ENCODE results near the gene OBP2B. TPM values are rescaled to one million over a fixed set of nuclear protein-coding genes. Genes with fewer than 3 reads are reported as not detected.
"Not testable (repeated sequence)": the region's sequence is repeated elsewhere in the genome, so short reads cannot be mapped to it uniquely, and the experiment has no call there.

The OBP2B gene
- polyA plus RNA-seq, 2 donors, result not detected

DNA sequence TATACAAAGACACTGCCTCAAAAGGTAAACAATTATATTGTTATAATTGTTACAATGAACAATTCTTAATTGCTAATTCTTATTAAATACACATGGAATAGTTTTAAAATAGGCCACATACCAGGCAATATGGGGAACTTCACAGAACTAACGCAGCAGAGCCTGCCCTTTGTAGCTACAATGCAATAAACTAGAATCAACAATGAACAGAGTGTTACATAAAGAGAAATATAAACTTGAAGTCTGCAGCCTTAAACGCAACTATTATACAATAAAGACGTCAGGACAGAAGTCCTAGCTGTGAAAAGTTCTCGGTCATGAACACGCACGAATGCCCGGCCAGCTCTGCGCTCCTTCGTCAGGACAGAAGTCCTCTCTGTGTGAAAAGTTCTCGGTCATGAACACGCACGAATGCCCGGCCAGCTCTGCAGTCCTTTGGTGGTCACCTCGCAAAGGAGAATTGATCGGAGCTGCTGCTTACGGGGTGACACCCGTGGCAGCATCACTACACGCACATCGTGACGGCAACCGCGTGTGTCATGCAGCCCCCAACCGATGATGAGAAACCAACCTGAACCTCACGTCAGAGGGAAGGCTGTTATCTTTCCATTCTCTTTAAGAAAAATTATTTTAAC is 23.0 kb upstream of the OBP2B start:
- WGBS, 2 donors, result 83 to 84% methylated on average over 24 of the region's 24 CpGs
- H3K27ac ChIP-seq (ENCODE audit: low read depth in 2 of 2, low read length in 1 of 2); H3K9me3 ChIP-seq (ENCODE audit: control insufficient read depth in 2 of 2, insufficient read depth in 1 of 2, low read depth in 1 of 2, low read length in 1 of 2); H3K4me3 ChIP-seq (ENCODE audit: low read depth in 1 of 2, low read length in 2 of 2); H3K27me3 ChIP-seq (ENCODE audit: control insufficient read depth in 1 of 2, insufficient read depth in 2 of 2, low read length in 2 of 2); H3K36me3 ChIP-seq (ENCODE audit: control insufficient read depth in 2 of 2, insufficient read depth in 2 of 2, low read length in 1 of 2); H3K4me1 ChIP-seq (ENCODE audit: control insufficient read depth in 2 of 2, insufficient read depth in 2 of 2, low read length in 1 of 2): not testable (repeated sequence)

DNA sequence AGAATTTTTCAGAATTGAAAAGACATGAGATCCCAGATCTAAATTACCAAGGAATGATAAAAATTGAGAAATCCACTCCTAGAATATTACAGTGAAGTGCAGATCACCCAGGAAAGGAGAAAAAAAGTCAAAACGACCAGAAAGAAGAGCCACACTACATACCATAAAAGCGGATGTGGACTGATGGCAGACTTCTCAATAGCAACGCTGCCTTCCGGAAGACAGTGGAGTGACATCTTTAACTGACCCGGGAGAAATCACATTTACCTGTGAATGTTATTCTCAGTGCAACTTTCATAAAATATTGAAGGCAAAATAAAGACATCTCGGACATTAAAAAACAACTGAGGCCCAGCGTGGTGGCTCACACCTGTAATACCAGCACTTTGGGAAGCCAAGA is 21.5 kb upstream of the OBP2B start:
- not testable (repeated sequence) for H3K4me1 ChIP-seq (ENCODE audit: control insufficient read depth in 2 of 2, insufficient read depth in 2 of 2, low read length in 1 of 2); H3K36me3 ChIP-seq (ENCODE audit: control insufficient read depth in 2 of 2, insufficient read depth in 2 of 2, low read length in 1 of 2); H3K9me3 ChIP-seq (ENCODE audit: control insufficient read depth in 2 of 2, insufficient read depth in 1 of 2, low read depth in 1 of 2, low read length in 1 of 2); H3K4me3 ChIP-seq (ENCODE audit: low read depth in 1 of 2, low read length in 2 of 2); H3K27ac ChIP-seq (ENCODE audit: low read depth in 2 of 2, low read length in 1 of 2); H3K27me3 ChIP-seq (ENCODE audit: control insufficient read depth in 1 of 2, insufficient read depth in 2 of 2, low read length in 2 of 2)
- WGBS, 2 donors, result 90 to 94% methylated on average over 7 of the region's 7 CpGs

GRCh38 chr9:133230093-133230492 is 21.0 kb upstream of the OBP2B start:
- Histone ChIP-seq H3K4me3 (ENCODE audit: low read depth in 1 of 2, low read length in 2 of 2) (no peak overlapping the region), H3K4me1 (ENCODE audit: control insufficient read depth in 2 of 2, insufficient read depth in 2 of 2, low read length in 1 of 2) (no peaks in the 10 kb centered on the region), H3K9me3 (ENCODE audit: control insufficient read depth in 2 of 2, insufficient read depth in 1 of 2, low read depth in 1 of 2, low read length in 1 of 2) (no peaks in the 10 kb centered on the region), H3K36me3 (ENCODE audit: control insufficient read depth in 2 of 2, insufficient read depth in 2 of 2, low read length in 1 of 2) (no peaks in the 10 kb centered on the region), H3K27me3 (ENCODE audit: control insufficient read depth in 1 of 2, insufficient read depth in 2 of 2, low read length in 2 of 2) (peaks cover 0 to 2% of the 10 kb centered on the region in 2 donors), H3K27ac (ENCODE audit: low read depth in 2 of 2, low read length in 1 of 2) (no peak overlapping the region)
- WGBS, 2 donors, result 85 to 90% methylated on average over 5 of the region's 5 CpGs

- not testable (repeated sequence) for H3K36me3 ChIP-seq (ENCODE audit: control insufficient read depth in 2 of 2, insufficient read depth in 2 of 2, low read length in 1 of 2); H3K27me3 ChIP-seq (ENCODE audit: control insufficient read depth in 1 of 2, insufficient read depth in 2 of 2, low read length in 2 of 2); H3K9me3 ChIP-seq (ENCODE audit: control insufficient read depth in 2 of 2, insufficient read depth in 1 of 2, low read depth in 1 of 2, low read length in 1 of 2); H3K27ac ChIP-seq (ENCODE audit: low read depth in 2 of 2, low read length in 1 of 2); H3K4me3 ChIP-seq (ENCODE audit: low read depth in 1 of 2, low read length in 2 of 2); H3K4me1 ChIP-seq (ENCODE audit: control insufficient read depth in 2 of 2, insufficient read depth in 2 of 2, low read length in 1 of 2)
- 84 to 86% methylated on average over 20 to 22 of the region's 22 CpGs for WGBS, 2 donors
These were observed 19.6 kb upstream of the OBP2B start for GRCh38 chr9:133228474-133229193.

DNA sequence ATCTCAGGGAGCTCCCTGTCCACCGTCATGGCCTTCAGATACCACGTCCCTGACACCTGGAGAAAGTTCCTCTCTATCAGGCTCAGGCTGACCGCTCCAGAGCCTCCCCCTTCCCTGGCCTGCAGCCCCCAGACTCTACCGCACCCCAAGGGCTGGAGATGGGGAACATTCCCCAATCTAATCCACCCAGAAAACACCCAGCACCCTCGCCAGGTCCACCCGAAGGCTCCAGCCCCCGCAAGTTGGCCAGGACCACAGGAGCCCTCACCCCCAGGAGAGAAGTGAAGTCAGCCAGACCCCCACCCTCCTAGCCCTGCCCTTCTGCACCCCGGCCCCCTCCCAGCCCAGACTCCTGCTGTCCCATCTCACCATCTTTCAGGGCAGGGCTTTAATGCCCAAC is 18.9 kb upstream of the OBP2B start:
- 83 to 87% methylated on average over 8 of the region's 8 CpGs for WGBS, 2 donors
- H3K27ac ChIP-seq (ENCODE audit: low read depth in 2 of 2, low read length in 1 of 2), result not testable (repeated sequence)

DNA sequence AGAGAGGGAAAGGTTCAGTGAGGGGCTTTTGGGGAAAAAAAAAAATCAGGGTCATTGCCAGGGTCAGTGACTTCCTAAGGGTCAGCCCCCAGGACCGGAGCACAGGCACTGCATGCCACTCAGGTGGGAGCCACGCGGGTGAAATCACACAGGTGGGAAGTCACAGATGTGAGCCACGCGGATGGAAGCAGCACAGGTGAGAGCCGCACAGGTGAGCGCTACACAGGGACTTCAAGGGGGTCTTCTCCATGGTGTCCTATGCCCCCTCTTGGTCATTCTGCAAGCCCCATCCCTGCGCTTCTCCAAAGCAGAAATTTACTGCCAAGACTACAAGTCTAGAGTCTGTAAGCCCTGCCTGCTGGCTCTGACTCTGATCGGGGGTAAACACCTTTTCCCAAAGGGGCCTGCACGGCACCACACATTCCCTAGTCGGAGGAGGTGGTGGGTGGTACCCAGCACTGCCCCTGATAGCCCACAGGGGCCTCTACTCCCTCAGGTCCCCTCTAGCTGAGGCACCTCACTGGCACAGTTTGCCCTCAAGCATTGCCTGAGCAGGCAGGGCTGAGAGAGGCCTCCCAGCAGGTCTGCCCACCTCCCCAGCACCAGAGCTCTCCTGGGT is 18.3 kb upstream of the OBP2B start:
- Histone ChIP-seq H3K4me1 (ENCODE audit: control insufficient read depth in 2 of 2, insufficient read depth in 2 of 2, low read length in 1 of 2) (no peaks in the 10 kb centered on the region), H3K27ac (ENCODE audit: low read depth in 2 of 2, low read length in 1 of 2) (no peak overlapping the region), H3K9me3 (ENCODE audit: control insufficient read depth in 2 of 2, insufficient read depth in 1 of 2, low read depth in 1 of 2, low read length in 1 of 2) (no peaks in the 10 kb centered on the region), H3K27me3 (ENCODE audit: control insufficient read depth in 1 of 2, insufficient read depth in 2 of 2, low read length in 2 of 2) (peaks cover 0 to 2% of the 10 kb centered on the region in 2 donors), H3K4me3 (ENCODE audit: low read depth in 1 of 2, low read length in 2 of 2) (no peak overlapping the region), H3K36me3 (ENCODE audit: control insufficient read depth in 2 of 2, insufficient read depth in 2 of 2, low read length in 1 of 2) (no peaks in the 10 kb centered on the region)
- 86 to 88% methylated on average over 11 of the region's 11 CpGs for WGBS, 2 donors

More for the DNA sequence above, 18.9 kb upstream of the OBP2B start:
- not testable (repeated sequence) for H3K27me3 ChIP-seq (ENCODE audit: control insufficient read depth in 1 of 2, insufficient read depth in 2 of 2, low read length in 2 of 2); H3K36me3 ChIP-seq (ENCODE audit: control insufficient read depth in 2 of 2, insufficient read depth in 2 of 2, low read length in 1 of 2); H3K4me3 ChIP-seq (ENCODE audit: low read depth in 1 of 2, low read length in 2 of 2); H3K4me1 ChIP-seq (ENCODE audit: control insufficient read depth in 2 of 2, insufficient read depth in 2 of 2, low read length in 1 of 2); H3K9me3 ChIP-seq (ENCODE audit: control insufficient read depth in 2 of 2, insufficient read depth in 1 of 2, low read depth in 1 of 2, low read length in 1 of 2)

- H3K4me3 ChIP-seq (ENCODE audit: low read depth in 1 of 2, low read length in 2 of 2), result no peak overlapping the region
- H3K4me1 ChIP-seq (ENCODE audit: control insufficient read depth in 2 of 2, insufficient read depth in 2 of 2, low read length in 1 of 2), result no peaks in the 10 kb centered on the region
- H3K27me3 ChIP-seq (ENCODE audit: control insufficient read depth in 1 of 2, insufficient read depth in 2 of 2, low read length in 2 of 2), result peaks cover 0 to 2% of the 10 kb centered on the region in 2 donors
- no peak overlapping the region for H3K27ac ChIP-seq (ENCODE audit: low read depth in 2 of 2, low read length in 1 of 2)
- no peaks in the 10 kb centered on the region for H3K9me3 ChIP-seq (ENCODE audit: control insufficient read depth in 2 of 2, insufficient read depth in 1 of 2, low read depth in 1 of 2, low read length in 1 of 2)
- no peaks in the 10 kb centered on the region for H3K36me3 ChIP-seq (ENCODE audit: control insufficient read depth in 2 of 2, insufficient read depth in 2 of 2, low read length in 1 of 2)
- WGBS, 2 donors, result 78 to 79% methylated on average over 25 of the region's 25 CpGs
These were observed 17.4 kb upstream of the OBP2B start for GRCh38 chr9:133226219-133227171.

DNA sequence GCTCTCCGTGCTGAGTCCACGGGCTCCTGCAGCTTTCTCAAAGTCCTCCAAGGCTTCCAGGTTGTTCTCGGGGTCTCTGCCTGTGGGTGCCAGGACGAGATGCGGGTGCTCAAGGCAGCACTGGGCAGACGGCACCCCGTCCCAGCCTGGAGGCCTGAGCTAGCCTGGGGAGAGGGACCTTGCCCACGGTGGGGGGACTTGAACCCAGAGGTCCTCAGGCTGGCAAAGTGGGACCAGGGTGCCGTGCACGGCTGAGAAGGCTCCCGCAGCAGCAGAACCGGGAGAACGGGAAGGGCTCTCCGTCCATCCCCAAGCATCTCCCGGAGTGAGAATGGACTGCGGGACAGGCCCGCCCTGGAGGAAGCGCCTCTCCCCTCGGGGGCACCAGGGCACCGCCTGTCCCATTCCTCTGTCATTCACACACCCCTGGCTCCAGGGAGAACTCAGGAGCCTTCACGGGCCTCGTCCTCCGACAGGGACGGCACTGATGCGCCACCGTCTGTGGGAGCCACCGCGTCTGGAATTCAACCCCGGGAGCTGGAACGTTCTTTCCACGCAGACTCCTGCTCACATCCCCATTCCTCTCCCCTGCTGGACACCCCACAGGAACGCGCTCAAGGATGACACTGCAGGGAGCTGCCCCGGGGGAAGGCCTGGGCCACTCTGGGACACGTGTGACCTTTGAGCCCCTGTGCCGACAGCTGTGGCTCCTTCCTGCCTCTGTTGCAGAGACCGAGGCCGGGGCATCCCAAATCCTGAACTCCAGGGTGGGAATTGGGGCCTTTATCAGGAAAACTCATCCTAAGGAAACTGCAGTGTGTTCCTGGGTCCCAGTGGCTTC is 16.3 kb upstream of the OBP2B start:
- H3K36me3 ChIP-seq (ENCODE audit: control insufficient read depth in 2 of 2, insufficient read depth in 2 of 2, low read length in 1 of 2), result no peaks in the 10 kb centered on the region
- H3K27me3 ChIP-seq (ENCODE audit: control insufficient read depth in 1 of 2, insufficient read depth in 2 of 2, low read length in 2 of 2), result peaks cover 2% of the 10 kb centered on the region in 2 donors
- no peaks in the 10 kb centered on the region for H3K4me1 ChIP-seq (ENCODE audit: control insufficient read depth in 2 of 2, insufficient read depth in 2 of 2, low read length in 1 of 2)
- H3K4me3 ChIP-seq (ENCODE audit: low read depth in 1 of 2, low read length in 2 of 2), result no peak overlapping the region
- 77 to 78% methylated on average over 38 of the region's 38 CpGs for WGBS, 2 donors
- H3K9me3 ChIP-seq (ENCODE audit: control insufficient read depth in 2 of 2, insufficient read depth in 1 of 2, low read depth in 1 of 2, low read length in 1 of 2), result no peaks in the 10 kb centered on the region
- H3K27ac ChIP-seq (ENCODE audit: low read depth in 2 of 2, low read length in 1 of 2), result no peak overlapping the region

DNA sequence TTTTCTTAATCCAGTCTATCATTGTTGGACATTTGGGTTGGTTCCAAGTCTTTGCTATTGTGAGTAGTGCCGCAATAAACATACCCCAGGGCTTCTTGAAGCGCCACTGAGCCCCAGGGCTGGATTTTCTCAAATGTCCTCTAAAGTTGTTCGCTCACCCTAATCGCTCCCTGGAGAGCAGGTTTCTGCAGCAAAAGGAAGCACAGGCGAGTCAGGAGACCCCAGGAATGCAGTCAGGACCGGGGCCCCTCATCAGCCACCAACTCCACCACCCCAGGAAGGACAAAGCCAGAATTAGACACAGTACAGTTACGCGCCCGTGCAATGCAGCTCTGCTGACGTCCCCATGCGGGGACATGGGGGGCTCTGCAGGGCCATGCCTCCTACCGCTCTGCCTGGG is 15.7 kb upstream of the OBP2B start:
- H3K27me3 ChIP-seq (ENCODE audit: control insufficient read depth in 1 of 2, insufficient read depth in 2 of 2, low read length in 2 of 2), result peaks cover 2% of the 10 kb centered on the region in 2 donors
- H3K9me3 ChIP-seq (ENCODE audit: control insufficient read depth in 2 of 2, insufficient read depth in 1 of 2, low read depth in 1 of 2, low read length in 1 of 2), result no peaks in the 10 kb centered on the region
- no peaks in the 10 kb centered on the region for H3K4me1 ChIP-seq (ENCODE audit: control insufficient read depth in 2 of 2, insufficient read depth in 2 of 2, low read length in 1 of 2)
- H3K36me3 ChIP-seq (ENCODE audit: control insufficient read depth in 2 of 2, insufficient read depth in 2 of 2, low read length in 1 of 2), result no peaks in the 10 kb centered on the region
- H3K27ac ChIP-seq (ENCODE audit: low read depth in 2 of 2, low read length in 1 of 2), result no peak overlapping the region
- WGBS, 2 donors, result 80 to 87% methylated on average over 12 of the region's 12 CpGs
- H3K4me3 ChIP-seq (ENCODE audit: low read depth in 1 of 2, low read length in 2 of 2), result no peak overlapping the region

Data from esophagus (tissue), 2 donors.